Thyroid gland (tissue), 4 donors: ENCODE results near the gene LHX6.

Source experiments
- POLR2A ChIP-seq, 2 donors: fragments of 450-650 bp; IDR thresholded peaks; one replicate each; pipeline ENCODE4 v1.6.1; 2017; ENCODE audit warnings: antibody characterized with exemption in 2 of 2, mild to moderate bottlenecking in 2 of 2, moderate library complexity in 1 of 2
- TF ChIP-seq, protein P1 (sequence below), 6 experiments: fragments of 200-600 bp in 3 of 6; fragments of 450-650 bp in 3 of 6; sonication (generic) in 3 of 6; IDR thresholded peaks; one replicate each; pipeline ENCODE4 v1.5.1; 2016 to 2019; ENCODE audit warnings: antibody characterized with exemption in 6 of 6, mild to moderate bottlenecking in 2 of 6, inconsistent platforms in 1 of 6, moderate library complexity in 1 of 6

DNA sequence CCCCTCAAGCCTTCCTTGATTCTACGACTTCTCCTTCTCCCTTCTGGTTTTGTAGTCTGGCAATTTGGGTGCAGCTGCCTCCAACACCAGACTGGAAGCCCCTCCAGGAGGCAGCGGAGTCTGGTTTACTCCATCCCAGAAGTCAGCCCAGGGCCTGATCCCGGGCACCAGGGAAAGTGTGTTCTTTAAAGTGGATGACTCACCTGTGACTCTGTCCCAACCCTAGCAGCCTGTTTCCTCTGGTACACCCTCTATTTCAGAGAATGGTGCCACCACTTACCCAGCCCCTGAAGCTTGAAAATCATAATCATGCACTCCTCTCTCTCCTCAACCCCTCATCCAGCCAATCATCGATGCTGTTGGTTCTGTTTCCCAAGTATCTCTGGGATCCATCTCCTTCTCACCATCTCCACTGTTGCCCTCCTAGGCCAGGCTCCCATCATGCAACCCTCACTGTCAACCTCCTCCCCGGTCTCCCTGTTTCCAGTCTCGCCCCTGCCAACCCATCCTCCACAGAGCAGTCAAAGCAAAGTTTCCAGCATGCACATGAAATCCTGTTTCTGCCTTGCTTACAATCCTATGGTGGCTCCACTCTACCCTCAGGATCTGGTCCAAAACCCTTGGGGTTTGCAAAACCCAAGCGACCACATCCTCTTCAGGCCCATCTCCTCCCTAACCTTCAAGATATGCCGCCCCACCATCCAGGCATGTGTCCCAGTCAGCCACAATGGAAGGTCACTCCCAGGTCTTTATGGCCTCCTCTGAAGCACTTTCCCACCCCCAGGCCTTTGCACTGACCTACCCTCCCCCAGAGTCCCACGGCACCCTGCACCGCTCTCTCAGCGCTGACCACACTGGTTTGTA lies 10.5 kb downstream of the LHX6 start:
- TF ChIP-seq, protein P1, sequence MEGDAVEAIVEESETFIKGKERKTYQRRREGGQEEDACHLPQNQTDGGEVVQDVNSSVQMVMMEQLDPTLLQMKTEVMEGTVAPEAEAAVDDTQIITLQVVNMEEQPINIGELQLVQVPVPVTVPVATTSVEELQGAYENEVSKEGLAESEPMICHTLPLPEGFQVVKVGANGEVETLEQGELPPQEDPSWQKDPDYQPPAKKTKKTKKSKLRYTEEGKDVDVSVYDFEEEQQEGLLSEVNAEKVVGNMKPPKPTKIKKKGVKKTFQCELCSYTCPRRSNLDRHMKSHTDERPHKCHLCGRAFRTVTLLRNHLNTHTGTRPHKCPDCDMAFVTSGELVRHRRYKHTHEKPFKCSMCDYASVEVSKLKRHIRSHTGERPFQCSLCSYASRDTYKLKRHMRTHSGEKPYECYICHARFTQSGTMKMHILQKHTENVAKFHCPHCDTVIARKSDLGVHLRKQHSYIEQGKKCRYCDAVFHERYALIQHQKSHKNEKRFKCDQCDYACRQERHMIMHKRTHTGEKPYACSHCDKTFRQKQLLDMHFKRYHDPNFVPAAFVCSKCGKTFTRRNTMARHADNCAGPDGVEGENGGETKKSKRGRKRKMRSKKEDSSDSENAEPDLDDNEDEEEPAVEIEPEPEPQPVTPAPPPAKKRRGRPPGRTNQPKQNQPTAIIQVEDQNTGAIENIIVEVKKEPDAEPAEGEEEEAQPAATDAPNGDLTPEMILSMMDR (IDR thresholded peaks at IDR 0.05): no peak
- no peak for TF ChIP-seq POLR2A (IDR thresholded peaks at IDR 0.05)
